ENCODE data around the gene SLC15A4.

DNA sequence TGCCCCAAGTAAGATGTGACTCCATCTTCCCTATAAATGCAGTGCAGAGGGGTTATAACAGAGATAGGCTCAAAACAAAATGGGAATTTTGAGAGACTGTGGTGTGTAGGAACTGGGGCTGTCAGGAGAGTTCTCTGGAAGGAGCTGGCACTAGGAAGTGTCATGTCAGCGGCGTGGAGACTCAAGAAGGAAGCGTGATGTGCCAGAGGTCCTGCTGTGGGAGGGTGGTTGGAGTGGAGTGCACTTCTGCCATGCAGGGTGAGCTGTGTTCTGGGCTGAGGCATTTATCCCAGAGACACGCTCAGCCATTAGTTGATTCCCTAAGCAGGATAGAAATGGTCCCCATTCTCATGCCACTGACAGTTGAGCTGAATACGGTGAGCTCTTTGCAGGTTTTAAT lies 48.5 kb upstream of the SLC15A4 start:
- TF ChIP-seq, protein P1, sequence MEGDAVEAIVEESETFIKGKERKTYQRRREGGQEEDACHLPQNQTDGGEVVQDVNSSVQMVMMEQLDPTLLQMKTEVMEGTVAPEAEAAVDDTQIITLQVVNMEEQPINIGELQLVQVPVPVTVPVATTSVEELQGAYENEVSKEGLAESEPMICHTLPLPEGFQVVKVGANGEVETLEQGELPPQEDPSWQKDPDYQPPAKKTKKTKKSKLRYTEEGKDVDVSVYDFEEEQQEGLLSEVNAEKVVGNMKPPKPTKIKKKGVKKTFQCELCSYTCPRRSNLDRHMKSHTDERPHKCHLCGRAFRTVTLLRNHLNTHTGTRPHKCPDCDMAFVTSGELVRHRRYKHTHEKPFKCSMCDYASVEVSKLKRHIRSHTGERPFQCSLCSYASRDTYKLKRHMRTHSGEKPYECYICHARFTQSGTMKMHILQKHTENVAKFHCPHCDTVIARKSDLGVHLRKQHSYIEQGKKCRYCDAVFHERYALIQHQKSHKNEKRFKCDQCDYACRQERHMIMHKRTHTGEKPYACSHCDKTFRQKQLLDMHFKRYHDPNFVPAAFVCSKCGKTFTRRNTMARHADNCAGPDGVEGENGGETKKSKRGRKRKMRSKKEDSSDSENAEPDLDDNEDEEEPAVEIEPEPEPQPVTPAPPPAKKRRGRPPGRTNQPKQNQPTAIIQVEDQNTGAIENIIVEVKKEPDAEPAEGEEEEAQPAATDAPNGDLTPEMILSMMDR (IDR thresholded peaks at IDR 0.05 in 8 of 11, conservative IDR thresholded peaks at IDR 0.05 in 3 of 11), result no peak
- TF ChIP-seq POLR2A (IDR thresholded peaks at IDR 0.05) (no peak), POLR2AphosphoS5 (IDR thresholded peaks at IDR 0.05) (no peak)

All from spleen (tissue), 7 donors.